MM.1S (cell line): ENCODE results near the gene ITGAV.

Experiments used
- DNase-seq: peaks from one replicate; pipeline ENCODE4 v3.0.0-alpha.2; 2015
- H2AFZ ChIP-seq: fragments of 300-600 bp; sonication (generic); 2 replicates; pipeline ENCODE4 v1.6.0; 2016; ENCODE audit warnings: antibody characterized with exemption, low read length
- H3F3A ChIP-seq: fragments of 300-600 bp; sonication (generic); 2 replicates; pipeline ENCODE4 v1.6.1; 2016; ENCODE audit warnings: mild to moderate bottlenecking, antibody characterized with exemption, low read length, moderate library complexity, mixed read lengths; ENCODE audit not compliant: insufficient read depth
- H3K27ac ChIP-seq: fragments of 300-600 bp; sonication (generic); 2 replicates; pipeline ENCODE4 v1.5.1; 2016; ENCODE audit warnings: mild to moderate bottlenecking, low read length
- H3K27me3 ChIP-seq: fragments of 300-600 bp; sonication (generic); replicated peaks from 2 replicates; pipeline ENCODE4 v1.6.0; 2016; ENCODE audit warnings: low read length; ENCODE audit not compliant: insufficient read depth
- H3K36me3 ChIP-seq: fragments of 300-600 bp; sonication (generic); replicated peaks from 2 replicates; pipeline ENCODE4 v1.6.1; 2016; ENCODE audit warnings: mild to moderate bottlenecking, low read length, mixed read lengths; ENCODE audit not compliant: insufficient read depth
- H3K4me1 ChIP-seq: fragments of 300-600 bp; sonication (generic); 2 replicates; pipeline ENCODE4 v1.6.1; 2016; ENCODE audit warnings: low read length, mixed read lengths
- H3K4me2 ChIP-seq: fragments of 300-600 bp; sonication (generic); 2 replicates; pipeline ENCODE4 v1.6.0; 2016; ENCODE audit warnings: low read depth, low read length
- H3K4me3 ChIP-seq: fragments of 300-600 bp; sonication (generic); 2 replicates; pipeline ENCODE4 v1.5.1; 2016; ENCODE audit warnings: low read length, mixed read lengths
- H3K79me2 ChIP-seq: fragments of 300-600 bp; sonication (generic); 2 replicates; pipeline ENCODE4 v1.6.1; 2016; ENCODE audit warnings: mixed run types, low read length, mixed read lengths
- H3K9ac ChIP-seq: fragments of 300-600 bp; sonication (generic); 2 replicates; pipeline ENCODE4 v1.6.1; 2016; ENCODE audit warnings: low read length, mixed read lengths
- H3K9me2 ChIP-seq: fragments of 300-600 bp; sonication (generic); replicated peaks from 2 replicates; pipeline ENCODE4 v1.6.1; 2016; ENCODE audit warnings: mild to moderate bottlenecking, low read length, mixed read lengths; ENCODE audit not compliant: insufficient read depth
- H3K9me3 ChIP-seq: fragments of 300-600 bp; sonication (generic); replicated peaks from 2 replicates; pipeline ENCODE4 v1.6.1; 2016; ENCODE audit warnings: mild to moderate bottlenecking, low read length, mixed read lengths; ENCODE audit not compliant: insufficient read depth
- H4K20me1 ChIP-seq: fragments of 300-600 bp; sonication (generic); 2 replicates; pipeline ENCODE4 v1.6.1; 2016; ENCODE audit warnings: mild to moderate bottlenecking, low read length, moderate library complexity, mixed read lengths; ENCODE audit not compliant: insufficient read depth
- CTCF ChIP-seq: fragments of 300-600 bp; sonication (generic); IDR thresholded peaks from 2 replicates; pipeline ENCODE4 v1.5.1; 2016; ENCODE audit warnings: antibody characterized with exemption, low read length, mixed read lengths
- EZH2 ChIP-seq: fragments of 300-600 bp; sonication (generic); optimal IDR thresholded peaks from 2 replicates; pipeline ENCODE3; 2017; ENCODE audit warnings: low read depth, mild to moderate bottlenecking, antibody characterized with exemption, low read length, mixed read lengths
- EZH2phosphoT487 ChIP-seq: fragments of 300-600 bp; sonication (generic); IDR thresholded peaks from 2 replicates; pipeline ENCODE4 v1.6.1; 2018; ENCODE audit warnings: antibody characterized with exemption, low read length

Gene ITGAV

GRCh38 chr2:186702006-186702405, 112.2 kb downstream of the ITGAV start:
- no peak overlapping the region for H2AFZ ChIP-seq
- H3K9me3 ChIP-seq, result no peaks in the 10 kb centered on the region
- no peak overlapping the region for H3K27ac ChIP-seq
- no peak overlapping the region for H3K4me3 ChIP-seq
- no peak overlapping the region for H3K4me2 ChIP-seq
- no peaks in the 10 kb centered on the region for H3K27me3 ChIP-seq
- H3K9me2 ChIP-seq, result no peaks in the 10 kb centered on the region
- H3K79me2 ChIP-seq, result no peaks in the 10 kb centered on the region
- no peaks in the 10 kb centered on the region for H3K36me3 ChIP-seq
- H3K4me1 ChIP-seq, result no peaks in the 10 kb centered on the region
- TF ChIP-seq CTCF, result no peak
- no peak for TF ChIP-seq EZH2phosphoT487
- TF ChIP-seq EZH2, result no peak
- H3K9ac ChIP-seq, result no peak overlapping the region
- H4K20me1 ChIP-seq, result no peaks in the 10 kb centered on the region
- DNase-seq, result no peak
- no peaks in the 10 kb centered on the region for H3F3A ChIP-seq

DNA sequence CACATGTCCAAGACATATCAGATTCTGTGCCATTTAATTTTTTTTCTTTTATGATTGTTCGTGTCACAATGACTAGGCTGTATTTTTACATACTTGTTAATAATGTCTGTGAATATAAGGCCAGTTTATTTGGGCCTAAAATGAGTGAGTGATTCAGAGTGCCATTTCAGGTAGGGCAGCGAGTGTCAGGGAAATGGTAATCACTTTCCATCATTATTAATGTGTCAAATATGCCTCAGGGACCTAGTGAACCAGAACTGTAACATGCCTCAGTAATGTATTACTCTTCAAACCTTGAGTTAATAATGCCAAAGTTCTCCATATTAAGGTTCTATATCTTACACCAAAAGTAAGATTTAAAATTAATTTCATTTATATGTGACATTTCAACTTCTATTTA, 112.6 kb downstream of the ITGAV start:
- Histone ChIP-seq H4K20me1 (no peaks in the 10 kb centered on the region), H3K36me3 (no peaks in the 10 kb centered on the region), H3K4me3 (no peak overlapping the region), H2AFZ (no peak overlapping the region), H3K27me3 (no peaks in the 10 kb centered on the region), H3K4me2 (no peak overlapping the region), H3K27ac (no peak overlapping the region), H3K9me2 (no peaks in the 10 kb centered on the region), H3K9ac (no peak overlapping the region), H3K9me3 (no peaks in the 10 kb centered on the region), H3F3A (no peaks in the 10 kb centered on the region), H3K4me1 (no peaks in the 10 kb centered on the region), H3K79me2 (no peaks in the 10 kb centered on the region)
- no peak for TF ChIP-seq EZH2
- no peak for TF ChIP-seq EZH2phosphoT487
- no peak for TF ChIP-seq CTCF
- DNase-seq, result no peak

DNA sequence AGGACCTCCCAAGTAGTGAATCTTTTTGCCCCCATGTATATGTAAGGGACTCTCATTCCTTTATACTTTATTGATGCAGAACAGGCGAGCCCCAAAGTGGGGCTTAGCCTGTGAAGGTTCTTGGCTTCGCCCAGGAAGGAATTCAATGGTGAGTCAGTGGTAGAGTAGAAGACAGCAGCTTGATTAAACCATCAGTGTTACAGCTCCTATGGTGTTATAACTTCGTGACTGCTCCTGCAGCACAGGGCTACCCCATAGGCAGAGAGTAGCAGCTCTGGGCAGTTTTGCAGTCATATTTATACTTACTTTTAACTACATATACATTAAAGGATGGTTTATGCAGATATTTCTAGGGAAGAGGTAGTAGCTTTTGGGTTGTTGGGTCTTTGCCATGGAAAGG, 115.0 kb downstream of the ITGAV start:
- Histone ChIP-seq H3K79me2 (no peaks in the 10 kb centered on the region), H4K20me1 (no peaks in the 10 kb centered on the region), H3K9ac (no peak overlapping the region), H3K4me3 (no peak overlapping the region), H3K27me3 (no peaks in the 10 kb centered on the region), H3F3A (no peaks in the 10 kb centered on the region), H3K27ac (no peak overlapping the region), H3K9me3 (no peaks in the 10 kb centered on the region), H3K4me2 (no peak overlapping the region), H3K4me1 (no peaks in the 10 kb centered on the region), H3K9me2 (no peaks in the 10 kb centered on the region), H2AFZ (no peak overlapping the region), H3K36me3 (no peaks in the 10 kb centered on the region)
- TF ChIP-seq CTCF (no peak), EZH2 (no peak), EZH2phosphoT487 (no peak)
- DNase-seq, result no peak
